HCT116 (cell line): Measurements from ENCODE around the gene ZBTB7C. TPM values are rescaled to one million over a fixed set of nuclear protein-coding genes. Genes with fewer than 3 reads are reported as not detected.

Source experiments
- ATAC-seq: fragments of 200-7000 bp; cut with Tn5 transposase; 2 replicates; pipeline ENCODE4 v1.9.1; 2020; ENCODE audit warnings: mild to moderate bottlenecking, moderate library complexity
- BruUV-seq: library from RNA; stranded (reverse); fragments of 400-500 nt; replicated peaks from 2 replicates; lab custom pipeline; 2021; lab: Mats Ljungman, UMichigan
- CTCF ChIA-PET: fragments of 300-600 bp; sonication (Branson Sonifier 250); formaldehyde crosslinking; loops from one replicate; lab custom pipeline; 2021; ENCODE audit warnings: antibody characterized with exemption; lab: Charles Lee
- POLR2A ChIA-PET: fragments of 300-600, 350-600 bp; sonication (Branson Sonifier 250); formaldehyde crosslinking; loops from one replicate; lab custom pipeline; 2021; ENCODE audit warnings: antibody characterized with exemption; lab: Charles Lee
- RAD21 ChIA-PET, 2 experiments: fragments of 300-600 bp; sonication (Branson Sonifier 250); formaldehyde crosslinking; loops; one replicate each; lab custom pipeline; 2023; ENCODE audit warnings: low total read pairs in 2 of 2; ENCODE audit not compliant: uncharacterized antibody in 2 of 2, unreplicated experiment in 2 of 2, low non-redundant PET in 1 of 2; lab: Charles Lee
- DNase-seq: peaks from one replicate; pipeline ENCODE4 v3.0.0-alpha.2; 2010; ENCODE audit warnings: low read depth, low spot score
- H2AFZ ChIP-seq: fragments of 200-600 bp; shearing (Covaris generic), sonication (generic); 2 replicates; pipeline ENCODE4 v1.6.1; 2017; ENCODE audit warnings: low read depth, mixed run types, mixed read lengths, antibody characterized with exemption, low read length; ENCODE audit not compliant: poor library complexity, severe bottlenecking
- H3K27ac ChIP-seq: 2 replicates; pipeline ENCODE4 v1.5.1; 2012; ENCODE audit warnings: low read depth, low read length
- H3K27me3 ChIP-seq: fragments of 200-600 bp; sonication (generic); 2 replicates; pipeline ENCODE4 v1.6.1; 2016; ENCODE audit warnings: mixed run types, low read length, mixed read lengths; ENCODE audit not compliant: insufficient read depth
- H3K36me3 ChIP-seq, 2 experiments: fragments of 200-500 bp in 1 of 2; fragments of 200-600 bp in 1 of 2; sonication (Bioruptor generic) in 1 of 2; sonication (generic) in 1 of 2; 2 replicates each; pipeline versions ENCODE4 v1.5.1 to v1.6.1; 2014 to 2016; ENCODE audit warnings: low read length in 2 of 2, inconsistent platforms in 1 of 2, mixed read lengths in 1 of 2, mixed run types in 1 of 2; ENCODE audit not compliant: insufficient read depth in 2 of 2, control insufficient read depth in 1 of 2
- H3K4me1 ChIP-seq, 2 experiments: fragments of 200-600 bp in 1 of 2; sonication (generic) in 1 of 2; 2 replicates each; pipeline versions ENCODE4 v1.5.1 to v1.6.1; 2012 to 2017; ENCODE audit warnings: low read length in 2 of 2, inconsistent platforms in 1 of 2, mild to moderate bottlenecking in 1 of 2, mixed read lengths in 1 of 2, mixed run types in 1 of 2, moderate library complexity in 1 of 2; ENCODE audit not compliant: insufficient read depth in 2 of 2, control insufficient read depth in 1 of 2
- H3K4me2 ChIP-seq: fragments of 200-600 bp; sonication (generic); 2 replicates; pipeline ENCODE4 v1.6.1; 2017; ENCODE audit warnings: mixed run types, low read length, mixed read lengths
- H3K4me3 ChIP-seq, 2 experiments: fragments of 200-600 bp in 1 of 2; sonication (generic) in 1 of 2; replicated peaks in 1 of 2; 2 replicates each; pipeline ENCODE4 v1.5.1; 2011 to 2016; ENCODE audit warnings: low read length in 2 of 2, control low read depth in 1 of 2, low read depth in 1 of 2, mild to moderate bottlenecking in 1 of 2, mixed read lengths in 1 of 2, mixed run types in 1 of 2
- H3K79me2 ChIP-seq: fragments of 200-600 bp; sonication (generic); 2 replicates; pipeline ENCODE4 v1.6.1; 2017; ENCODE audit warnings: mild to moderate bottlenecking, mixed run types, low read length, moderate library complexity, mixed read lengths; ENCODE audit not compliant: insufficient read depth
- H3K9ac ChIP-seq: fragments of 200-600 bp; sonication (generic); 2 replicates; pipeline ENCODE4 v1.6.1; 2016; ENCODE audit warnings: low read length, mixed read lengths
- H3K9me2 ChIP-seq: fragments of 200-600 bp; sonication (generic), shearing (Covaris generic); 2 replicates; pipeline ENCODE4 v1.6.1; 2017; ENCODE audit warnings: mixed run types, mild to moderate bottlenecking, moderate library complexity; ENCODE audit not compliant: insufficient read depth
- H3K9me3 ChIP-seq, 2 experiments: fragments of 200-500 bp in 1 of 2; fragments of 200-600 bp in 1 of 2; sonication (Bioruptor generic) in 1 of 2; sonication (generic) in 1 of 2; 2 replicates each; pipeline ENCODE4 v1.6.1; 2014 to 2017; ENCODE audit warnings: low read length in 2 of 2, mixed read lengths in 2 of 2, inconsistent platforms in 1 of 2, low read depth in 1 of 2, mild to moderate bottlenecking in 1 of 2, mixed run types in 1 of 2, moderate library complexity in 1 of 2; ENCODE audit not compliant: control insufficient read depth in 1 of 2, insufficient read depth in 1 of 2
- H4K20me1 ChIP-seq: fragments of 200-600 bp; sonication (generic), shearing (Covaris generic); 2 replicates; pipeline ENCODE4 v1.6.1; 2017; ENCODE audit warnings: mixed run types, mild to moderate bottlenecking, moderate library complexity; ENCODE audit not compliant: insufficient read depth
- ATF3 ChIP-seq: IDR thresholded peaks from 2 replicates; pipeline ENCODE4 v1.6.1; 2012
- CEBPB ChIP-seq: IDR thresholded peaks from 2 replicates; pipeline ENCODE4 v1.6.1; 2012; ENCODE audit warnings: low read depth
- CTCF ChIP-seq, 3 experiments: fragments of 200-600 bp in 1 of 3; sonication (generic) in 1 of 3; IDR thresholded peaks in 2 of 3; conservative IDR thresholded peaks in 1 of 3; 2 replicates each; pipeline ENCODE4 v1.5.1; 2012 to 2017; ENCODE audit warnings: low read depth in 2 of 3, low read length in 2 of 3, antibody characterized with exemption in 1 of 3, borderline replicate concordance in 1 of 3, control low read depth in 1 of 3, mild to moderate bottlenecking in 1 of 3, mixed read lengths in 1 of 3, mixed run types in 1 of 3, moderate library complexity in 1 of 3; ENCODE audit not compliant: insufficient read depth in 1 of 3
- EGR1 ChIP-seq: IDR thresholded peaks from 2 replicates; pipeline ENCODE4 v1.6.1; 2012; ENCODE audit warnings: low read depth
- ELF1 ChIP-seq: IDR thresholded peaks from 2 replicates; pipeline ENCODE4 v1.6.1; 2012; ENCODE audit warnings: low read depth, borderline replicate concordance
- EZH2 ChIP-seq: fragments of 200-600 bp; sonication (generic); IDR thresholded peaks from 2 replicates; pipeline ENCODE4 v1.6.1; 2017; ENCODE audit warnings: antibody characterized with exemption, mixed run types
- EZH2phosphoT487 ChIP-seq: fragments of 200-600 bp; IDR thresholded peaks from 2 replicates; pipeline ENCODE4 v1.6.1; 2018; ENCODE audit warnings: antibody characterized with exemption, borderline replicate concordance
- FOSL1 ChIP-seq: IDR thresholded peaks from 2 replicates; pipeline ENCODE4 v1.6.1; 2012; ENCODE audit warnings: low read depth
- JUND ChIP-seq: IDR thresholded peaks from 2 replicates; pipeline ENCODE4 v1.6.1; 2012
- MAX ChIP-seq: IDR thresholded peaks from 2 replicates; pipeline ENCODE4 v1.6.1; 2012
- POLR2A ChIP-seq: IDR thresholded peaks from 2 replicates; pipeline ENCODE4 v1.7.0; 2011; ENCODE audit warnings: borderline replicate concordance; ENCODE audit not compliant: insufficient read depth, insufficient read length; ENCODE audit errors: extremely low read depth
- POLR2AphosphoS5 ChIP-seq: IDR thresholded peaks from 2 replicates; pipeline ENCODE4 v1.6.1; 2011; ENCODE audit warnings: mild to moderate bottlenecking, low read depth, low read length, moderate library complexity
- RAD21 ChIP-seq: IDR thresholded peaks from 2 replicates; pipeline ENCODE4 v1.6.1; 2012; ENCODE audit warnings: low read depth, mild to moderate bottlenecking
- SIN3A ChIP-seq: IDR thresholded peaks from 2 replicates; pipeline ENCODE4 v1.6.1; 2012; ENCODE audit warnings: low read depth
- SP1 ChIP-seq: IDR thresholded peaks from 2 replicates; pipeline ENCODE4 v1.6.1; 2012; ENCODE audit warnings: low read depth
- TCF7L2 ChIP-seq: IDR thresholded peaks from 2 replicates; pipeline ENCODE4 v1.7.0; 2011; ENCODE audit warnings: borderline replicate concordance, inconsistent platforms; ENCODE audit not compliant: insufficient read depth, insufficient read length; ENCODE audit errors: extremely low read depth
- YY1 ChIP-seq: IDR thresholded peaks from 2 replicates; pipeline ENCODE4 v1.6.1; 2011; ENCODE audit warnings: low read length, low read depth, moderate library complexity, mild to moderate bottlenecking; ENCODE audit not compliant: insufficient replicate concordance; ENCODE audit errors: extremely low read depth
- ZNF274 ChIP-seq: fragments of 200-500 bp; sonication (Bioruptor generic); IDR thresholded peaks from 2 replicates; pipeline ENCODE4 v1.6.1; 2014; ENCODE audit warnings: mild to moderate bottlenecking, low read depth, low read length, inconsistent platforms
- intact Hi-C: fragments of 100-400 bp; cut with micrococcal nuclease; formaldehyde crosslinking; loops from 2 replicates; pipeline ENCODE4 v1.10.0; 2022
- total RNA-seq: library from RNA; stranded (reverse); gene quantifications from one replicate; pipeline ENCODE4 v1.2.1, GENCODE V29; 2021; ENCODE audit not compliant: unreplicated experiment

Gene ZBTB7C
- total RNA-seq, 1 experiment from 2014 or later = 0.37 TPM

- TF ChIP-seq EGR1 = no peak
- no peak for TF ChIP-seq EZH2
- CTCF ChIA-PET = no interaction called here
- intact Hi-C loops = no loop called here
These were observed 180.9 kb downstream of the ZBTB7C start for GRCh38 chr18:48228301-48228715.

GRCh38 chr18:48227206-48227605 lies 182.0 kb downstream of the ZBTB7C start:
- H3K9ac ChIP-seq = no peak overlapping the region
- no peak for DNase-seq
- intact Hi-C loops = no loop called here
- POLR2A ChIA-PET = no interaction called here
- RAD21 ChIA-PET = no interaction called here
- H4K20me1 ChIP-seq = no peaks in the 10 kb centered on the region
- no peaks in the 10 kb centered on the region for H3K9me3 ChIP-seq
- no peaks in the 10 kb centered on the region for H3K79me2 ChIP-seq
- no peak overlapping the region; the same call in 1 of the 2 replicates for H3K4me2 ChIP-seq
- H2AFZ ChIP-seq = no peak overlapping the region
- H3K4me3 ChIP-seq = no peak overlapping the region
- peaks cover 0 to 7% of the 10 kb centered on the region in 2 experiments; a peak in 2 of 4 replicates for H3K4me1 ChIP-seq
- peaks cover 7% of the 10 kb centered on the region; the same call in 1 of the 2 replicates for H3K27me3 ChIP-seq
- no peaks in the 10 kb centered on the region for H3K36me3 ChIP-seq
- no peak for ATAC-seq
- CTCF ChIA-PET = interaction anchor here (0.9 kb wide), 1 partner anchor 190 kb away, joined by 4 read pairs; no protein-coding TSS in a partner anchor
- BruUV-seq = no TSS peak
- no peak overlapping the region for H3K27ac ChIP-seq
- H3K9me2 ChIP-seq = no peaks in the 10 kb centered on the region
- TF ChIP-seq FOSL1 = no peak
- no peak for TF ChIP-seq CTCF (IDR thresholded peaks at IDR 0.05 in 2 of 3, conservative IDR thresholded peaks at IDR 0.05 in 1 of 3; ENCODE audit: borderline replicate concordance in 1 of 3, insufficient read depth in 1 of 3, low read depth in 2 of 3, low read length in 2 of 3)
- no peak for TF ChIP-seq RAD21
- TF ChIP-seq SP1 = no peak
- no peak for TF ChIP-seq MAX
- no peak for TF ChIP-seq EZH2phosphoT487
- TF ChIP-seq EZH2 = no peak
- no peak for TF ChIP-seq EGR1
- no peak for TF ChIP-seq JUND
- no peak for TF ChIP-seq ATF3
- TF ChIP-seq TCF7L2 = no peak
- TF ChIP-seq ZNF274 = no peak
- no peak for TF ChIP-seq POLR2AphosphoS5
- TF ChIP-seq ELF1 = no peak
- no peak for TF ChIP-seq SIN3A
- TF ChIP-seq YY1 = no peak
- no peak for TF ChIP-seq POLR2A
- TF ChIP-seq CEBPB = no peak

More at GRCh38 chr18:48228301-48228715, 180.9 kb downstream of the ZBTB7C start:
- BruUV-seq = no TSS peak
- no peaks in the 10 kb centered on the region for H4K20me1 ChIP-seq
- no peak overlapping the region for H3K9ac ChIP-seq
- H3K36me3 ChIP-seq = no peaks in the 10 kb centered on the region
- ChIA-PET RAD21 (no interaction called here), POLR2A (no interaction called here)
- DNase-seq (no peak), ATAC-seq (no peak)
- H2AFZ ChIP-seq = no peak overlapping the region
- no peaks in the 10 kb centered on the region for H3K27me3 ChIP-seq
- H3K4me3 ChIP-seq = no peak overlapping the region
- no peaks in the 10 kb centered on the region for H3K79me2 ChIP-seq
- H3K4me2 ChIP-seq = no peak overlapping the region
- no peaks in the 10 kb centered on the region for H3K9me2 ChIP-seq
- H3K4me1 ChIP-seq = peaks cover 0 to 5% of the 10 kb centered on the region in 2 experiments; a peak in 2 of 4 replicates
- H3K9me3 ChIP-seq = no peaks in the 10 kb centered on the region
- no peak overlapping the region for H3K27ac ChIP-seq
